ENCODE measurements around the gene CHD8.

The CHD8 gene

GRCh38 chr14:21369949-21370679 is 85.8 kb downstream of the CHD8 start:
- DNase-seq (ENCODE audit: low read depth in 2 of 2) = no peak

- DNase-seq (ENCODE audit: low read depth in 2 of 2) = no peak
Observed at GRCh38 chr14:21367582-21368144, 88.3 kb downstream of the CHD8 start.

- no peak for DNase-seq (ENCODE audit: low read depth in 2 of 2)
Observed at GRCh38 chr14:21356511-21356910, 99.4 kb downstream of the CHD8 start.

GRCh38 chr14:21352587-21352986 is 103.3 kb downstream of the CHD8 start:
- no peak for DNase-seq (ENCODE audit: low read depth in 2 of 2)

GRCh38 chr14:21350539-21350938 is 105.4 kb downstream of the CHD8 start:
- no peak for DNase-seq (ENCODE audit: low read depth in 2 of 2)

- no peak for DNase-seq (ENCODE audit: low read depth in 2 of 2)
Observed at GRCh38 chr14:21347201-21347600, 108.7 kb downstream of the CHD8 start.

GRCh38 chr14:21346532-21347135 is 109.3 kb downstream of the CHD8 start:
- DNase-seq (ENCODE audit: low read depth in 2 of 2) = no peak

- no peak for DNase-seq (ENCODE audit: low read depth in 2 of 2)
Observed at GRCh38 chr14:21343035-21343794, 112.7 kb downstream of the CHD8 start.
